ENCODE results near the gene PPP6C. TPM values are rescaled to one million over a fixed set of nuclear protein-coding genes. Genes with fewer than 3 reads are reported as not detected.
"Not testable (repeated sequence)": the region's sequence is repeated elsewhere in the genome, so short reads cannot be mapped to it uniquely, and the experiment has no call there.

Gene PPP6C
- total and polyA plus RNA-seq, 2 donors (not counting 1 experiment from before 2014, with no cell fraction given), result 12.7 to 47.9 TPM

DNA sequence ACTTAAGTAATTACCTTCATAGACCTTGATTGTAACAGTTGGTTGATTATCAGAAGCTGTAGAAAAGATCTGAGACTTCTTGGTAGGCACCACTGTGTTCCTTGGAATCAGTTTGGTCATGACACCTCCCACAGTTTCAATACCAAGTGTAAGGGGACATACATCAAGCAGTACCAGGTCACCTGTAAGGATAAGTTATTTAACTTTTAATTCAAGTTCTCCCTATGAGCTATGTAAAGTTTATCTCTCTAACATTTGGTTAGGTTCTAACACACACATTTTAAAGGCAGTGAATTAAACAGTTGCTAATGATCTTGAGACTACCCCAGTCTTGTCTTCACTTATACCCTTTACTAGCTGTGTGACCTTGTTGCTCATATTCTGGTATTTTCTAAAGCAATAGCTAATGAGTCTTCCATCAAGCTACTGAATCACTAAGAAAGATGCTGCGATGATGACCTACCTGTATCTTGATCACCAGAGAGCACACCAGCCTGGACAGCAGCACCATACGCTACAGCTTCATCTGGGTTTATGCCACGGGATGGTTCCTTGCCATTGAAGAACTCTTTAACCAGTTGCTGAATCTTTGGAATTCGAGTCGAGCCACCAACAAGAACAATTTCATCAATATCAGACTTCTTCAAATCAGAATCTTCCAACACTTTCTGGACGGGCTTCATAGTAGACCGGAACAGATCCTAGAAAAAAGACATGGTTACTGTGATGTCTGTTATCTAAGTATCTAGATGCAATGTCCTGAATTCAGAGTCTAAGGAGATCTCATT, 48.7 kb upstream of the PPP6C start:
- H2AFZ ChIP-seq (ENCODE audit: low read length), result no peak overlapping the region
- no peak overlapping the region for H3K9ac ChIP-seq (ENCODE audit: insufficient read depth, low read length)
- H3K36me3 ChIP-seq (ENCODE audit: control insufficient read depth, insufficient read depth, low read length), result peaks cover 26% of the 10 kb centered on the region
- peak overlapping the region; percentile 96 for H3K4me2 ChIP-seq (ENCODE audit: extremely low read depth, insufficient read depth, low read length)
- peak overlapping the region; percentile 95 to 99 (median 98) for H3K4me3 ChIP-seq (replicated peaks in 1 of 4; ENCODE audit: control extremely low read depth in 1 of 4, insufficient read depth in 1 of 4, low read depth in 3 of 4, low read length in 4 of 4)
- no peaks in the 10 kb centered on the region for H3K27me3 ChIP-seq (ENCODE audit: control insufficient read depth, insufficient read depth, low read length)
- H3K9me3 ChIP-seq (ENCODE audit: control insufficient read depth, insufficient read depth, low read depth, low read length), result no peaks in the 10 kb centered on the region
- peaks cover 16% of the 10 kb centered on the region for H4K20me1 ChIP-seq (ENCODE audit: control insufficient read depth, extremely low read depth, insufficient read depth, low read length)
- peaks cover 63% of the 10 kb centered on the region for H3K79me2 ChIP-seq (ENCODE audit: control insufficient read depth, insufficient read depth, low read length)
- DNase-seq (ENCODE audit: low read depth in 2 of 2), result no peak
- peaks cover 17% of the 10 kb centered on the region for H3K4me1 ChIP-seq (ENCODE audit: control insufficient read depth, extremely low read depth, insufficient read depth, low read length)
- H3K27ac ChIP-seq (ENCODE audit: insufficient read depth, low read length), result no peak overlapping the region
- TF ChIP-seq EZH2 (IDR thresholded peaks at IDR 0.05; ENCODE audit: low read length, missing control alignments), result no peak
- TF ChIP-seq CTCF (conservative IDR thresholded peaks at IDR 0.05 in 1 of 2, IDR thresholded peaks at IDR 0.05 in 1 of 2; ENCODE audit: low read depth in 1 of 2, low read length in 2 of 2), result no peak

DNA sequence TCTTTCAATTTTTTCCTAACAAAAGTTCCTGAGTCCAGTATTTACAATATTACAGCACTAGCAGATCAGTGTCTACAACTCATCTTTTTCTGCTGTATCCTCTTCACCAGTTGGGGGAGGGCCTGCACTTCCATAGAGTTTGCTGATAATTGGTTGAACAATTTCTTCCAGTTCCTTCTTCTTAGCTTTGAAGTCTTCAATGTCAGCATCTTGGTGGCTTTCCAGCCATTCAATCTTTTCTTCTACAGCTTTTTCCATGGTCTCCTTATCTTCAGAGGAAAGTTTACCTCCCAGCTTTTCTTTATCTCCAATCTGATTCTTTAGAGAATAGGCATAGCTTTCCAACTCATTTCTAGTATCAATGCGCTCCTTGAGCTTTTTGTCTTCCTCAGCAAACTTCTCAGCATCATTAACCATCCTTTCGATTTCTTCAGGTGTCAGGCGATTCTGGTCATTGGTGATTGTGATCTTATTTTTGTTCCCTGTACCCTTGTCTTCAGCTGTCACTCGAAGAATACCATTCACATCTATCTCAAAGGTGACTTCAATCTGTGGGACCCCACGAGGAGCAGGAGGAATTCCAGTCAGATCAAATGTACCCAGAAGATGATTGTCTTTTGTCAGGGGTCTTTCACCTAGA, 47.0 kb upstream of the PPP6C start:
- peaks cover 63% of the 10 kb centered on the region for H3K79me2 ChIP-seq (ENCODE audit: control insufficient read depth, insufficient read depth, low read length)
- H2AFZ ChIP-seq (ENCODE audit: low read length); H3K27ac ChIP-seq (ENCODE audit: insufficient read depth, low read length); DNase-seq (ENCODE audit: low read depth in 2 of 2); H3K9ac ChIP-seq (ENCODE audit: insufficient read depth, low read length); H3K9me3 ChIP-seq (ENCODE audit: control insufficient read depth, insufficient read depth, low read depth, low read length); H3K27me3 ChIP-seq (ENCODE audit: control insufficient read depth, insufficient read depth, low read length): not testable (repeated sequence)
- peaks cover 26% of the 10 kb centered on the region for H3K36me3 ChIP-seq (ENCODE audit: control insufficient read depth, insufficient read depth, low read length)
- H3K4me2 ChIP-seq (ENCODE audit: extremely low read depth, insufficient read depth, low read length), result peak overlapping the region; percentile 18
- H3K4me3 ChIP-seq (replicated peaks in 1 of 4; ENCODE audit: control extremely low read depth in 1 of 4, insufficient read depth in 1 of 4, low read depth in 3 of 4, low read length in 4 of 4), result peak overlapping the region; percentile 16 to 99 (median 64)
- peaks cover 15% of the 10 kb centered on the region for H3K4me1 ChIP-seq (ENCODE audit: control insufficient read depth, extremely low read depth, insufficient read depth, low read length)
- H4K20me1 ChIP-seq (ENCODE audit: control insufficient read depth, extremely low read depth, insufficient read depth, low read length), result peaks cover 16% of the 10 kb centered on the region

DNA sequence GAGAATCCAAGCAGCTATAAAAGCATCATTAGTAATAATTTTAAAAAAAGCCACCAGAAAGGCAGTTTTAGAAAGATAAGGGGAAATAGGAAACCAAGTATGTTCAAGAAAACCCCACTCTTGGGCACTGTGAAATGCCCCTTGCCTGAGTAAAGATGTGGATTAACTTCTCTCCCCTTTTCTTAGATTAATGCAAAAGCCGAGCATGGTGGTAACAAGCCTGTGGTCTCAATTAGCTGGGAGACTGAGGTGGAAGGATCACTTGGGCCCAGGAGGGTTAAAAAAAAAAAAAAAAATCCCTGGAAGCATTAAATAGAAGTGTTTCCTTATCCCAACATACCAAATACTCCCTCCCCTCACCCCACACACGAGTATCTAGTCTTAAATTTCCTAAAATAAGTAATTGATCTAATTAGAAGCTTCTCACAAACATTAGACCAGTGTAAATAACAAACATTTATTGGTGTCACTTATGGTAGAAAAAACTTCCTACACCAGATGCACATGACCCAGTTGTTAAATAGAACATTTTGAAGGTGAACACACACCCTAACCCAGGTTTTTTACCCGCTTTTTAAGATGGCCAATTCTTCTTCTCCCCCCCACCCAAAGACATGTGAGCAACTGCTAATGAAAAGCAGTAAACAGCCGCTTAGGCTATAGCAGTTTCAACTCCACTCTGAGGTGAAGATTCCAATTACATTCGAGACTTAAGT, 46.4 kb upstream of the PPP6C start:
- Histone ChIP-seq H3K27me3 (ENCODE audit: control insufficient read depth, insufficient read depth, low read length) (no peaks in the 10 kb centered on the region), H3K9me3 (ENCODE audit: control insufficient read depth, insufficient read depth, low read depth, low read length) (no peaks in the 10 kb centered on the region), H3K27ac (ENCODE audit: insufficient read depth, low read length) (peak overlapping the region; percentile 44), H3K4me1 (ENCODE audit: control insufficient read depth, extremely low read depth, insufficient read depth, low read length) (peaks cover 15% of the 10 kb centered on the region), H3K4me3 (replicated peaks in 1 of 4; ENCODE audit: control extremely low read depth in 1 of 4, insufficient read depth in 1 of 4, low read depth in 3 of 4, low read length in 4 of 4) (peak overlapping the region; percentile 16 to 99 (median 64)), H4K20me1 (ENCODE audit: control insufficient read depth, extremely low read depth, insufficient read depth, low read length) (peaks cover 16% of the 10 kb centered on the region), H3K9ac (ENCODE audit: insufficient read depth, low read length) (no peak overlapping the region), H2AFZ (ENCODE audit: low read length) (no peak overlapping the region), H3K79me2 (ENCODE audit: control insufficient read depth, insufficient read depth, low read length) (peaks cover 61% of the 10 kb centered on the region), H3K4me2 (ENCODE audit: extremely low read depth, insufficient read depth, low read length) (peak overlapping the region; percentile 18), H3K36me3 (ENCODE audit: control insufficient read depth, insufficient read depth, low read length) (peaks cover 26% of the 10 kb centered on the region)
- TF ChIP-seq CTCF (conservative IDR thresholded peaks at IDR 0.05 in 1 of 2, IDR thresholded peaks at IDR 0.05 in 1 of 2; ENCODE audit: low read depth in 1 of 2, low read length in 2 of 2) (no peak), EZH2 (IDR thresholded peaks at IDR 0.05; ENCODE audit: low read length, missing control alignments) (no peak)
- DNase-seq (ENCODE audit: low read depth in 2 of 2), result no peak

DNA sequence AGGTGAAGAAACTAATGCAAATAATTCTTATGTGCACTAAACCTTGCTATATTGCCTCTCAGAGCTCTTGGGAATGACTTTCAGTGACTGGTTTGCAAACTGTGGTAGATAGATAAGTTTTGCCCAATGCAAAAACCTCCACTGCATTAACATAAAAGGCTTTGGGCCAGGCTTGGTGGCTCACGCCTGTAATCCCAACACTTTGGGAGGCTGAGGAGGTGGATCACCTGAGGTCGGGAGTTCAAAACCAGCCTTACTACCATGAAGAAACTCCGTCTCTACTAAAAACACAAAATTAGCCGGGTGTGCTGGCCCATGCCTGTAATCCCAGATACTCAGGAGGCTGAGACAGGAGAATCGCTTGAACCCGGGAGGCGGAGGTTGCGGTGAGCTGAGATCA, 44.5 kb upstream of the PPP6C start:
- H3K4me3 ChIP-seq (replicated peaks in 1 of 4; ENCODE audit: control extremely low read depth in 1 of 4, insufficient read depth in 1 of 4, low read depth in 3 of 4, low read length in 4 of 4), result not testable (repeated sequence)
- peaks cover 18% of the 10 kb centered on the region for H3K36me3 ChIP-seq (ENCODE audit: control insufficient read depth, insufficient read depth, low read length)

More for the DNA sequence above, 44.5 kb upstream of the PPP6C start:
- Histone ChIP-seq H3K4me1 (ENCODE audit: control insufficient read depth, extremely low read depth, insufficient read depth, low read length) (peaks cover 13% of the 10 kb centered on the region), H3K27ac (ENCODE audit: insufficient read depth, low read length) (peak overlapping the region; percentile 53), H3K79me2 (ENCODE audit: control insufficient read depth, insufficient read depth, low read length) (peaks cover 42% of the 10 kb centered on the region)
- not testable (repeated sequence) for H3K9ac ChIP-seq (ENCODE audit: insufficient read depth, low read length); H2AFZ ChIP-seq (ENCODE audit: low read length); H3K4me2 ChIP-seq (ENCODE audit: extremely low read depth, insufficient read depth, low read length); DNase-seq (ENCODE audit: low read depth in 2 of 2); H3K27me3 ChIP-seq (ENCODE audit: control insufficient read depth, insufficient read depth, low read length); H4K20me1 ChIP-seq (ENCODE audit: control insufficient read depth, extremely low read depth, insufficient read depth, low read length); H3K9me3 ChIP-seq (ENCODE audit: control insufficient read depth, insufficient read depth, low read depth, low read length)
